NCI-H2081 (cell line): ENCODE measurements around the gene STMN1.
"Not testable (repeated sequence)": the region's sequence is repeated elsewhere in the genome, so short reads cannot be mapped to it uniquely, and the experiment has no call there.

ENCODE experiments used
- DNase-seq, 2 experiments: peaks; one replicate each; lab custom pipeline; 2025; lab: John Stamatoyannopoulos, UW

The STMN1 gene

DNA sequence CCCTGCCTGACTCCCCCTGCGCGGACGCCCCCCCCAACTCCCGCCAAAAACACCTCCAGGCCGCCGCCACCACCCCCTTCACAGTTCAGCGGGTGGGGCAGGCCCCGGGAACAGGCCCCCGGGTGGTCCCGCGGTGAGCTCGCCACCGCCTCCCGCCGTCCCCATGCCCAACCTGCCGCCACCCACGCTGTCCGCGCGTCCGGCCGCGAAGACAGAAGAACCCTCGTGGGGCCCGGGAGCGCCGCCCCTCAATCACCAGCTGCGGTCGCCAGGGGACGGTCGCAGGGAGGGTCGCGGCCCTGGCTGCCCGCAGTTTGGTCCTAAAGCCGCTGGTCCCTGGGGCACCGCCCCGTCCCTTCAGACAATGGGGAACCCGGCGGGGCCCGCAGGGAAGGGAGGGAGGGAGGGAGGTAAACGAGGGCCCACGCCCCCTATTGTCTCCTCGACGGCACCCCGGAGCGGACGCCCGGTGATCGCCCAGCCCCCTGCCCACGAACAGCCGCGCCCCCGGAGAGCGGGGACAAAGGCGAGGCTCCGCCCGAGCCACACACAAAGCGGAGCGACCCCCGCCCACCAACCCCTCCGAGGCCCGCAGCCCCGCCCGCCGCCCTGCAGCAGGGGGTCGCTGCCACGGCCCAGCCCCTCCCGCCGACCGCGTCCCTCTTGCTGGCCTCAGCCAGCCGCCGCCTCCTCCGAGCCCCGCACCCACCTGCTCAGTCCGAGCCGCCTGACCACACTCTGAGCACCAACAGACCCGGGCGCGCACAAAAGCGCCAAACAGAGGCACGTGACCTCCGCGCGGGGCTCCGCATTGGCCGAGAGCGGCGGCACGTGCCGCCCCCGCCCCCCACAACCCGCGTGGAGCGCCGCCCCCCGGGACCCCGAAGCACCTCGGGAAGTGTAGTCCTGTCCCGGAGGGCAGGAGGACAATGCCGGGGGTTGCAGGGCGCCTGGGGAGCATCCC is at the start of gene STMN1:
TSS of gene STMN1 (minus strand) at position 740 of the 964 bp plus-strand sequence. CDS start 1,743 bp downstream, outside the sequence.
- DNase-seq = peak; percentile 97

DNA sequence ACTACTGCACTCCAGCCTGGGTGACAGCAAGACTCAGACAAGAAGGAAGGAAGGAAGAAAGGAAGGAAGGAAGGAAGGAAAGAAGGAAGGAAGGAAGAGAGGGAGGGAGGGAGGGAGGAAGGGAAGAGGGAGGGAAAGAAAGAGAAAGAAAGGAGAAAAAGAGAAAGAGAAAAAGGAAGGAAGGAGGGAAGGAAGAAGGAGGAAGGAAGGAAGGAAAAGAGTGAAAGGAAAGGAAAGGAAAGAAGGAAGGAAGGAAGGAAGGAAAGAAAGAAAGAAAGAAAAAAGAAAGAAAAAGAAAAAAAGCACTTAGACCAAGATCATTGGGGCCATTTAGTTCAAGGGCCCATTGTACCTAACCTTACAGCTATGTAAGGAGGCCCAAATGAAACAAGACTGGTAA is 49.3 kb upstream of the STMN1 start:
- no peak for DNase-seq

- no peak for DNase-seq
These were observed 48.2 kb upstream of the STMN1 start for GRCh38 chr1:25954282-25954938.

GRCh38 chr1:25952841-25953401 is 46.7 kb upstream of the STMN1 start:
- no peak for DNase-seq

GRCh38 chr1:25948641-25949040 is 42.4 kb upstream of the STMN1 start:
- no peak for DNase-seq

- DNase-seq = no peak
These were observed 40.8 kb upstream of the STMN1 start for GRCh38 chr1:25947027-25947426.

- no peak for DNase-seq
These were observed 39.5 kb upstream of the STMN1 start for GRCh38 chr1:25945761-25946160.

DNA sequence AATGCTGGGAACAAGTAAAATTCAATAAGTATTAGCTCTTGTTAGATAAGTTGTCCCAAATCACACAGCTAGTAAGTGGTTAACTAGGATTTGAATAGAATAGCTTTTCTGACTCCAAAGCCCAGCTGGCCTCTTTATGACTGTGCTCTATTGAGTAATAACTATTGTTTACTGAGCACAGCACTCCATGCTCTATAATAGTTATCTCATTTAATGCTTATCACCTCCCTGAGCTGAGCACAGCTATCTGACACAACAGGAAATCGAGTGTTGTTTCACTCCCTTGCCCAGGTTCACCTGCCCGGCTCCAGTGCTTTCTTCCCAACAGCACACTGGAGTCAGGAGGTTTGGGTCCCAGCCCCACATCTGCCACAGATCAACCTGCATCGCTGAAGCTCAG is 38.8 kb upstream of the STMN1 start:
- peak in 1 of 2 experiments; percentile 31 for DNase-seq

DNA sequence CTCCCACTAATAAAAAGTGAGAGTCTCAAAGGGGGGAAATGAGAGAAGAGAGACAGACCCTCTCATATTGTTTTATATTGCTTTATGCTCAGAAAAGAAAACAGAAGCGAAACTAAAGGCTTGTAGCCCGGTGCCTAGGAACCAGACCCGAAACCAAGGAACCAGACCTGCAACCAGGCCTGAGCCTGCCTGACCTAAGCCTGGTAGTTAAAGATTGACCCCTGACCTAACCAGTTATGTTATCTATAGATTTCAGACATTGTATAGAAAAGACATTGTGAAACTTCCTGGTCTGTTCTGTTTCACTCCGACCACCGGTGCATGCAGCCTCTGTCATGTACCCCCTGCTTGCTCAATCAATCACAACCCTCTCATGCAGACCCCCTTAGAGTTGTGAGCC is 37.3 kb upstream of the STMN1 start:
- not testable (repeated sequence) for DNase-seq

DNA sequence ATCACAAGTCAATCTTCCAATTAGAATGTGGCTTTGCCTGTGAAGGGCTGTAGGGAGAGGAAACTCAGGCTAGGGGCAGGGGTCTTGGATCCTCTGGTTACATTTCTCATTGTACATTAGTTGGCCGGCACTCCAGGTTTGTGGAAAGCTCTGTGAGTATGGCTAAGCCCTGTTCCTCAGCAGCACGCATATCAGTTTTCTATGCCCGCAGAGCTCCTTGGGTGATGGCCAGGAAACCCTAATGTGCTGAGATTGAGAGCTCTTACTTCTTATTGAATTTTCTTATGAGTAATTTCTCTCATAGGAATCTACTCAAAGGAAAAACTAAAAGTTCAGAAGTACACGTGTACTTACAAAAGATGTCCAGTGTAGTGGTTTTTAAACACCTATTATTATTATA is 30.7 kb upstream of the STMN1 start:
- no peak for DNase-seq

- no peak for DNase-seq
These were observed 27.5 kb upstream of the STMN1 start for GRCh38 chr1:25933479-25934365.

- DNase-seq = not testable (repeated sequence)
These were observed 26.7 kb upstream of the STMN1 start for GRCh38 chr1:25932811-25933400.

DNA sequence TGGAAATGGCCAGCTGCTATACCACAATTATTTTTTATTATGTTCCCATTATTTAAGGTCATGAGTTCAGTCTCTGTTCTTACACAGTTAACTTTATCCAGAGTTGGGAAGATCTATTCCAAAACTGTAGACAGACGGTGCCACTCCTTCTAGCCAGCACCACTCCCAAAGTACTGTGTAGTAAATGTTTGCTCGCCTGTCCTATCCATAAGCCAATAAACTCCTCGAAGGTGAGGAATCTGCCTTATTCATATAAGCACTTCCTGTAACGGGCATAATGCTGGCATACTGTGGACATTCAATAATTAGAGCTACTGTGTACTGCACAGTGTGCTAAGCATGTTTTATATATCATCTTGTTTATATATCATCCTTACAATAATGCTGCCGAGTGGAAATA is 26.1 kb upstream of the STMN1 start:
- no peak for DNase-seq

- no peak for DNase-seq
These were observed 22.8 kb upstream of the STMN1 start for GRCh38 chr1:25929016-25929415.

DNA sequence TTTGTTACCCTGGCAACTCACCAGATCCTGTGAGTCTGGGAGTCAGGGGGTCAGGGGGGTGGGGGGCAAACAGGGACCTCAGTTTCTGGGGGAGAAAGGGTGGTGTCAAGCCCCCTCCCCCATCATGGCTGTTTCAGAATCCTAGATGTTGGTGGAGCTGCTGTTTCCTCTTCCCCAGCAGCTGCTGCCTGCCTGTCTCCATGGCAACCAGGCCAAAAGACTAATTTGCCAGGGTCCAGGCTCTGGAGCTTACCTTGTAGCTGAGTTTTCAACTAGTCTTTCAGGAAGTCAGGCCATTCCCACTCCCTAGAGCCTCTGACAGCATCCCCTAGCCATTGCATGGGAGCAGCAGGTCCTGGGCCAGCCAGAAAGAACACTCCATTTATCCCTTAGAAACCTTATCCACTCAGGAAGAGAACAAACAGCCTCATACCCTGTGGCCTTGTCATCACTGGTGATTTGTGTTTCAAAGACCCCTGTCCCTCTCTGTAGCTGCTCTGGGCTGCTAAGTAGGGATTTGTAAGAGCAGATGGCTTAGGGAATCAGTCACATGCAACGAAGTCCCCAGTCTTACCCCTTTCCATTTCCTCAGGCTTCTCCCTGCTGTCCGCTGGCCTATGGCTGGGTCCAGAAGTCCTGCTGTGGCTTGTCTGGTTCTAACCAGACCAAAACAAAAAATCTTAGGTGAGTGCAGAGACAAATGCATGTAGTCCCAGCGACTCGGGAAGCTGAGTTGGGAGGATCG is 21.5 kb upstream of the STMN1 start:
- peak; percentile 72 to 85 for DNase-seq

GRCh38 chr1:25926731-25927496 is 20.7 kb upstream of the STMN1 start:
- peak in 1 of 2 experiments; percentile 45 for DNase-seq

DNA sequence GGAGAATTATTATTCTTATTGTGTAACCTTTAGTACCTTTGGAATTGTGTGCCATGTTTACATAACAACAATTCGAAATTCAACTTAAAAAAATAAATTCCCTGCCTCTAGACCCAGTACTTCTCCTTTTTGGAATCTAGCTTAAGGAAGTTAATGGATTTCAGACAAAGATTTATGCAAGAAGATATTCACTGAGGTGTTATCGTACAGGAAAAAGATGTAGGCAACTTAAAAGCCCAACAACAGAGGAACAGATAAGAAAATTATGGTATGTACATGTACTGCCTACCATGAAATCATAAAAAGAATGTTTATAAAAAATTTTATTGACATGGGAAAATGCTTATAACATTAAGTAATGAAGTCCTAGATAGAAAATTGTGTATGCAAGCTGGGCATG is 18.2 kb upstream of the STMN1 start:
- DNase-seq = no peak

GRCh38 chr1:25922971-25923552 is 16.8 kb upstream of the STMN1 start:
- peak in 1 of 2 experiments; percentile 34 for DNase-seq
